OCI-LY1 (cell line): ENCODE data around the gene MAPK8IP3.

ENCODE experiments used
- H2AFZ ChIP-seq: fragments of 200-600 bp; sonication (generic), shearing (Covaris generic); 2 replicates; pipeline ENCODE4 v1.6.0; 2014; ENCODE audit warnings: antibody characterized with exemption, mild to moderate bottlenecking, low read length
- H3F3A ChIP-seq: fragments of 200-600 bp; sonication (generic), shearing (Covaris generic); 2 replicates; pipeline ENCODE4 v1.6.0; 2014; ENCODE audit warnings: mild to moderate bottlenecking, antibody characterized with exemption, low read length, moderate library complexity; ENCODE audit not compliant: insufficient read depth
- H3K27ac ChIP-seq: fragments of 200-600 bp; sonication (generic); 2 replicates; pipeline ENCODE4 v1.5.1; 2014; ENCODE audit warnings: low read length, mixed run types, mild to moderate bottlenecking, low read depth; ENCODE audit not compliant: poor library complexity, severe bottlenecking
- H3K27me3 ChIP-seq: fragments of 200-600 bp; sonication (generic); 2 replicates; pipeline ENCODE4 v1.6.0; 2014; ENCODE audit warnings: antibody characterized with exemption, mild to moderate bottlenecking, low read length, moderate library complexity; ENCODE audit not compliant: insufficient read depth
- H3K36me3 ChIP-seq: fragments of 200-600 bp; sonication (generic); 2 replicates; pipeline ENCODE4 v1.6.1; 2014; ENCODE audit warnings: mild to moderate bottlenecking, antibody characterized with exemption, low read length, moderate library complexity, mixed read lengths; ENCODE audit not compliant: insufficient read depth
- H3K4me1 ChIP-seq: fragments of 200-600 bp; sonication (generic); 2 replicates; pipeline ENCODE4 v1.5.1; 2014; ENCODE audit warnings: mild to moderate bottlenecking, low read length, moderate library complexity; ENCODE audit not compliant: insufficient read depth, severe bottlenecking
- H3K4me2 ChIP-seq: fragments of 200-600 bp; sonication (generic), shearing (Covaris generic); 2 replicates; pipeline ENCODE4 v1.6.1; 2014; ENCODE audit warnings: low read length
- H3K4me3 ChIP-seq: fragments of 200-600 bp; sonication (generic); 2 replicates; pipeline ENCODE4 v1.5.1; 2014; ENCODE audit warnings: low read length, low read depth, mild to moderate bottlenecking, mixed read lengths; ENCODE audit not compliant: poor library complexity, severe bottlenecking
- H3K79me2 ChIP-seq: fragments of 200-600 bp; shearing (Covaris generic); 2 replicates; pipeline ENCODE4 v1.6.1; 2016; ENCODE audit warnings: mixed run types, low read length, mixed read lengths; ENCODE audit not compliant: insufficient read depth
- H3K9ac ChIP-seq: fragments of 200-600 bp; sonication (generic), shearing (Covaris generic); 2 replicates; pipeline ENCODE4 v1.6.1; 2014; ENCODE audit warnings: mild to moderate bottlenecking, low read length, mixed read lengths
- H3K9me2 ChIP-seq: fragments of 200-600 bp; sonication (generic), shearing (Covaris generic); 2 replicates; pipeline ENCODE4 v1.6.1; 2014; ENCODE audit warnings: low read depth, mild to moderate bottlenecking, low read length, mixed read lengths
- H3K9me3 ChIP-seq: fragments of 200-600 bp; shearing (Covaris generic); 2 replicates; pipeline ENCODE4 v1.6.1; 2014; ENCODE audit warnings: low read length, mixed read lengths
- H4K20me1 ChIP-seq: fragments of 200-600 bp; sonication (generic), shearing (Covaris generic); 2 replicates; pipeline ENCODE4 v1.6.0; 2016; ENCODE audit warnings: mild to moderate bottlenecking, low read length; ENCODE audit not compliant: insufficient read depth
- EZH2 ChIP-seq: fragments of 200-600 bp; sonication (generic), shearing (Covaris generic); IDR thresholded peaks from 2 replicates; pipeline ENCODE4 v1.8.0; 2017; ENCODE audit warnings: borderline replicate concordance, mixed run types, mild to moderate bottlenecking, antibody characterized with exemption, low read length, moderate library complexity, mixed read lengths
- TF ChIP-seq, protein P1 (sequence below): fragments of 200-600 bp; sonication (generic), shearing (Covaris generic); IDR thresholded peaks from 2 replicates; pipeline ENCODE4 v1.5.1; 2017; ENCODE audit warnings: mild to moderate bottlenecking, antibody characterized with exemption, low read length, moderate library complexity, mixed read lengths

The MAPK8IP3 gene

DNA sequence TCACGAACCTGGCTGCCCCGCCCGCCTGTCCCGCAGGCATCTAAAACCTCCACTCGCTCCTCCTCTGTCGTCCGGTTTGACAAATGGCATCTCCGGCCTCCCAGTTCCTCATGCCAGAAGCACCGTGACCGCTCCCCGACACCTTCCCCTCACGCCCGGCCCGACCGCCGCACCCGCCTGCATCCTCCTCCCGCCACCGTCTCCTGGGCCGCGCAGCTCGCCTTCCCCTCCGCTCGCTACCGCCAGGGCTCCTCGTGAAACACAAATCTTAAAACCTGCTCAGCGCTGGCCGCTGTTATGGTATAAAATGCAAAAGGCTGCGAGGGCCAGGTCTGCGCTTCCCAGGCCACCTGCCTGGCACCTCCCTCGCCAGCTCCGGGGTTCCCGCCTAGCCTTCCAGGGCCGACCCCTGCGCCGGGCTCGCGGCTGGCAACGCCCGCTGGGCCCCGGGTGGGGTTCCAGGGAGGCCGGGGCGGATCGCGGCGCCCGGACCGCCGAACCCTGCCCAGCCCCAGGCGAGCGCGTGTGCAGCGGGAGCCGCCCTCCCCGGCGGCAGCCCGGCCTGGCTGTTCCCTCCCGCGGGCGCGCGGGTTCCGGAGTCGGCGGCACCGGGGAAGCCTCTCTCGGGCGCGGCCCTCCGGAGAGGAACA lies 75.9 kb downstream of the MAPK8IP3 start:
- Histone ChIP-seq H3K4me2 (peak overlapping the region; percentile 82), H3K4me3 (peak overlapping the region; percentile 97), H3K79me2 (peaks cover 6% of the 10 kb centered on the region), H3K9me2 (no peaks in the 10 kb centered on the region), H4K20me1 (no peaks in the 10 kb centered on the region), H3K9ac (peak overlapping the region; percentile 73), H3K27ac (peak overlapping the region; percentile 30), H3K36me3 (peaks cover 58% of the 10 kb centered on the region), H2AFZ (no peak overlapping the region), H3K4me1 (peaks cover 20% of the 10 kb centered on the region), H3F3A (0 out of 2 replicates have a peak, but pooled peaks cover 3% of the 10 kb centered on the region), H3K27me3 (no peaks in the 10 kb centered on the region), H3K9me3 (no peaks in the 10 kb centered on the region)
- TF ChIP-seq, protein P1, sequence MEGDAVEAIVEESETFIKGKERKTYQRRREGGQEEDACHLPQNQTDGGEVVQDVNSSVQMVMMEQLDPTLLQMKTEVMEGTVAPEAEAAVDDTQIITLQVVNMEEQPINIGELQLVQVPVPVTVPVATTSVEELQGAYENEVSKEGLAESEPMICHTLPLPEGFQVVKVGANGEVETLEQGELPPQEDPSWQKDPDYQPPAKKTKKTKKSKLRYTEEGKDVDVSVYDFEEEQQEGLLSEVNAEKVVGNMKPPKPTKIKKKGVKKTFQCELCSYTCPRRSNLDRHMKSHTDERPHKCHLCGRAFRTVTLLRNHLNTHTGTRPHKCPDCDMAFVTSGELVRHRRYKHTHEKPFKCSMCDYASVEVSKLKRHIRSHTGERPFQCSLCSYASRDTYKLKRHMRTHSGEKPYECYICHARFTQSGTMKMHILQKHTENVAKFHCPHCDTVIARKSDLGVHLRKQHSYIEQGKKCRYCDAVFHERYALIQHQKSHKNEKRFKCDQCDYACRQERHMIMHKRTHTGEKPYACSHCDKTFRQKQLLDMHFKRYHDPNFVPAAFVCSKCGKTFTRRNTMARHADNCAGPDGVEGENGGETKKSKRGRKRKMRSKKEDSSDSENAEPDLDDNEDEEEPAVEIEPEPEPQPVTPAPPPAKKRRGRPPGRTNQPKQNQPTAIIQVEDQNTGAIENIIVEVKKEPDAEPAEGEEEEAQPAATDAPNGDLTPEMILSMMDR, result no peak
- TF ChIP-seq EZH2, result no peak

DNA sequence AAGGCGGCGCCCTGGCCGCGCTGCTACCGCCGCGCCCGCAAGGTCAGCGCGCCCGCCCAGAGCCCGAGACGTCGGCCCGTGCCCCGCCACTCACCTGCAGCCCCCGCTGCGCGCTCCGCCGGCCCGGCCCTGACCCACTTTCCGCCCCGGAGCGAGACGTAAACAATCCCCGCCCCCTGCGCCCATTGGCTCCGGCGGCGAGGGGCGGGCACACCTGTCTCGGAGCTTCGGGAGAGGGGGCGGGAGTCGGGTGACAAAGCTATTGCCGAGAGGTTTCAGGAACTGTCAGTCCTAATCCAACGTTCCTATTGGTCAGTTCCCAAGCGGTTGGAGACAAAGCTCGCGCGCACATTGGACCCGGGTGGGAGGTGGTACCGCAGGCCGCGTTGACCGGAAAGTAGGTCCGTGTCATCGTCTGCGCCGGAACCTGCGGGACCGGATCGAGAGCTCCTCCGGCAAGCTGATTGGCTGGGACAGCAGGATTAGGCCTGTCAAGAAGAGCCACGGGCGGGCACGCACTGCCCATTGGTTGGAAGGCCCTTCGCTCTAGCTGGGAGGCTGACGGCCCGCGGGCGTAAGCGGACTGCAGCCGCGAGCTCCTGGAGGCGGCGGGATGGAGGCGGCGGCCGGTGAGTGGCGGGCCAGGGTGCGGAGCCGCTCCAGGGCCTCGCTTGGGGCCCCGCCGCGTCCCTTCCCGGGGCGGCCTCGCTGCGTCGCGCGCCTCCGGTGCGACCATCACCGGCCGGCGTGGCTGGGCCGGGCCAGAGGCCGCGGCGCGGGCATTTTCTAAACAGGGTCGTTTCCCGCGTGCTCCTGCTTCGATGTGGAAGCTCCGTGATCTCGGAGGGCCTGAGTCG lies 76.6 kb downstream of the MAPK8IP3 start, which contains the start of the genes NUBP2 and SPSB3:
TSS of gene NUBP2 (plus strand) at position 553 of the 857 bp plus-strand sequence. CDS start at position 614, 61 bp downstream.
TSS of gene SPSB3 (minus strand) at position 164 of the 857 bp plus-strand sequence. CDS start 1,088 bp downstream, outside the sequence.
- Histone ChIP-seq H3K27me3 (no peaks in the 10 kb centered on the region), H3K36me3 (peaks cover 57% of the 10 kb centered on the region), H3K27ac (peak within 1 kb of the TSS; percentile 30), H3F3A (0 out of 2 replicates have a peak, but pooled peaks cover 3% of the 10 kb centered on the region), H4K20me1 (no peaks in the 10 kb centered on the region), H3K4me1 (peaks cover 20% of the 10 kb centered on the region), H3K9me2 (no peaks in the 10 kb centered on the region), H3K4me2 (peak within 1 kb of the TSS; percentile 82), H2AFZ (no peak within 1 kb of the TSS), H3K9ac (peak within 1 kb of the TSS; percentile 93), H3K4me3 (peak within 1 kb of the TSS; percentile 97), H3K9me3 (no peaks in the 10 kb centered on the region), H3K79me2 (peaks cover 6% of the 10 kb centered on the region)
- no peak for TF ChIP-seq EZH2
- TF ChIP-seq, protein P1, result no peak

DNA sequence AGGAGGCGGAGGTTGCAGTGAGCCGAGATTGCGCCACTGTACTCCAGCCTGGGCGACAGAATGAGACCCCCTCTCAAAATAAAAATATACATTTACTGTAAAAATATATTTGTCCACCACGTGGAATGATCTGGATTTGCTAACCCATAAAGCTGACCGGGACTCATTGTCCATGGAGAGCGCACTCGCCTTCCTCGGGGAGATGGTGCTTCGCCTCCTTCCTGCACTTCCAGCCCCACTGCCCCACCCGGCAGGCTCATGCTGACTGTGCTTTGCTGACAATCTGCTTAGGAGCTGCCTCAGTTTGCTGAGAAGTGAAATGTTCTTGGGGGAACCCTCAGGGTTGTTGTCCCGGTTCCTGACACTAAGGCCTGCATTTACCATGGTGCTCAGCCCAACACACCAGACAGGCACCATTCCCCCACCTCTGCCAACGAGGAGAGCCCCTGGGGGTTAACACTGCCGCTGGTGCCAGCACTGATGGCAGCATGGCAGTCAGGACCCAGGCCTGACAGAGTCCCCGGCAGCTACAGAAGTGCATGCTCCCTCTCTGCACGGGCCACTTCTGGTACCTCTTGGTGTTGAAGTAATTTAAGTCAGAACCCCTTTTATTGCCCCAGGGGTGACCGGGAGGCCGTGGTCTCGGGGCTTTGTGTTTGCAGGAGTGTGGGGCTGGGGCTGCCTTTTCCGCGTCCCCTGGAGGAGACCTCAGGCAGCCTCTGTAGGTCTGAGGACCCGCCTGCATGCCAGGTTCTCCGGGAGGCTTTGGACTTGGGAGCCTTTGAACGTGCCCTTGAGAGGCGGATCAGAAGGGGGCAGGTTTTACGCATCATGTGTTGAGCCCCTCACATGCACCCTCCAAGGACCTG lies 79.2 kb downstream of the MAPK8IP3 start:
- no peaks in the 10 kb centered on the region for H4K20me1 ChIP-seq
- no peaks in the 10 kb centered on the region for H3K27me3 ChIP-seq
- H3F3A ChIP-seq, result 0 out of 2 replicates have a peak, but pooled peaks cover 3% of the 10 kb centered on the region
- no peak overlapping the region for H2AFZ ChIP-seq
- H3K79me2 ChIP-seq, result peaks cover 6% of the 10 kb centered on the region
- no peak overlapping the region for H3K4me3 ChIP-seq
- H3K9ac ChIP-seq, result no peak overlapping the region
- TF ChIP-seq EZH2, result no peak
- TF ChIP-seq, protein P1, result no peak
- H3K4me1 ChIP-seq, result peaks cover 20% of the 10 kb centered on the region
- peaks cover 45% of the 10 kb centered on the region for H3K36me3 ChIP-seq
- H3K9me2 ChIP-seq, result no peaks in the 10 kb centered on the region
- H3K4me2 ChIP-seq, result no peak overlapping the region
- H3K9me3 ChIP-seq, result no peaks in the 10 kb centered on the region
- H3K27ac ChIP-seq, result no peak overlapping the region
